HL-60 (cell line): ENCODE measurements around the gene TMEM40.
"Not testable (repeated sequence)": the region's sequence is repeated elsewhere in the genome, so short reads cannot be mapped to it uniquely, and the experiment has no call there.

Experiments used
- DNase-seq, 2 experiments: peaks; one replicate each; pipeline ENCODE4 v3.0.0-alpha.2; 2010 to 2020; ENCODE audit warnings: low read depth in 1 of 2, low spot score in 1 of 2
- H3K27ac ChIP-seq: fragments of 250-450 bp; sonication (Bioruptor Pico); replicated peaks from 2 replicates; pipeline ENCODE4 v1.5.1; 2020; ENCODE audit warnings: mild to moderate bottlenecking, moderate library complexity
- H3K27me3 ChIP-seq: fragments of 250-450 bp; sonication (Bioruptor Pico); 2 replicates; pipeline ENCODE4 v1.5.1; 2021; ENCODE audit warnings: mild to moderate bottlenecking, moderate library complexity; ENCODE audit not compliant: insufficient read depth, poor library complexity, severe bottlenecking
- H3K4me3 ChIP-seq: replicated peaks from 2 replicates; pipeline ENCODE4 v1.5.1; 2011; ENCODE audit warnings: mild to moderate bottlenecking, control low read depth, low read length; ENCODE audit not compliant: insufficient read depth
- GABPA ChIP-seq: IDR thresholded peaks from 2 replicates; pipeline ENCODE4 v1.6.1; 2012; ENCODE audit warnings: low read depth
- POLR2AphosphoS5 ChIP-seq: IDR thresholded peaks from 2 replicates; pipeline ENCODE4 v1.6.1; 2012; ENCODE audit warnings: low read depth
- SPI1 ChIP-seq: IDR thresholded peaks from 2 replicates; pipeline ENCODE4 v1.6.1; 2012; ENCODE audit warnings: low read depth, mild to moderate bottlenecking, borderline replicate concordance
- TF ChIP-seq, protein P1 (sequence below): IDR thresholded peaks from one replicate; pipeline ENCODE4 v1.5.1; 2011; ENCODE audit warnings: low read length, control low read depth, inconsistent platforms; ENCODE audit not compliant: insufficient read depth
- TF ChIP-seq, protein P2 (sequence below): IDR thresholded peaks from 2 replicates; pipeline ENCODE4 v1.6.1; 2012; ENCODE audit warnings: low read depth; ENCODE audit not compliant: insufficient replicate concordance

Gene TMEM40

DNA sequence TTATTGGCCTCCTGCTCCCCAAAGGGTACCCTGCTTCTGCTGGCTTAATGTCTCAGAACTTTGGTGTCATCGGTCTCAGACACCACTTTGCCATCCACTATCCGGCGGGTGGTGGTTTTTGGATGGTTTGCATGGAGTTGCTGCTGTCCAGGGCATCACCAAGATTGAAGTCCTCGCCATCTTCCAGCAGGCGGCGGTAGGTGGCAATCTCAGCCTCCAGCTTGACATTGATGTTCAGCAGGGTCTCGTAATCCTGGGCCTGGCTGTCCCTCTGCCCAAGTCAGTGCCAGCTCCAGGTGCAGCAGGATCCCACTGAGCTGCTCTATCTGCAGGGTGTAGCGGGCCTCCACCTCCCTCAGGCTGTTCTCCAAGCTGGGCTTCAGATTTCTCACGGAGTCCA, 28.3 kb upstream of the TMEM40 start:
- not testable (repeated sequence) for H3K27ac ChIP-seq, H3K4me3 ChIP-seq
- H3K27me3 ChIP-seq, result peaks cover 15% of the 10 kb centered on the region
- peak in 1 of 2 experiments; percentile 48 for DNase-seq
- TF ChIP-seq, protein P1, sequence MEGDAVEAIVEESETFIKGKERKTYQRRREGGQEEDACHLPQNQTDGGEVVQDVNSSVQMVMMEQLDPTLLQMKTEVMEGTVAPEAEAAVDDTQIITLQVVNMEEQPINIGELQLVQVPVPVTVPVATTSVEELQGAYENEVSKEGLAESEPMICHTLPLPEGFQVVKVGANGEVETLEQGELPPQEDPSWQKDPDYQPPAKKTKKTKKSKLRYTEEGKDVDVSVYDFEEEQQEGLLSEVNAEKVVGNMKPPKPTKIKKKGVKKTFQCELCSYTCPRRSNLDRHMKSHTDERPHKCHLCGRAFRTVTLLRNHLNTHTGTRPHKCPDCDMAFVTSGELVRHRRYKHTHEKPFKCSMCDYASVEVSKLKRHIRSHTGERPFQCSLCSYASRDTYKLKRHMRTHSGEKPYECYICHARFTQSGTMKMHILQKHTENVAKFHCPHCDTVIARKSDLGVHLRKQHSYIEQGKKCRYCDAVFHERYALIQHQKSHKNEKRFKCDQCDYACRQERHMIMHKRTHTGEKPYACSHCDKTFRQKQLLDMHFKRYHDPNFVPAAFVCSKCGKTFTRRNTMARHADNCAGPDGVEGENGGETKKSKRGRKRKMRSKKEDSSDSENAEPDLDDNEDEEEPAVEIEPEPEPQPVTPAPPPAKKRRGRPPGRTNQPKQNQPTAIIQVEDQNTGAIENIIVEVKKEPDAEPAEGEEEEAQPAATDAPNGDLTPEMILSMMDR, result peak; percentile 33

DNA sequence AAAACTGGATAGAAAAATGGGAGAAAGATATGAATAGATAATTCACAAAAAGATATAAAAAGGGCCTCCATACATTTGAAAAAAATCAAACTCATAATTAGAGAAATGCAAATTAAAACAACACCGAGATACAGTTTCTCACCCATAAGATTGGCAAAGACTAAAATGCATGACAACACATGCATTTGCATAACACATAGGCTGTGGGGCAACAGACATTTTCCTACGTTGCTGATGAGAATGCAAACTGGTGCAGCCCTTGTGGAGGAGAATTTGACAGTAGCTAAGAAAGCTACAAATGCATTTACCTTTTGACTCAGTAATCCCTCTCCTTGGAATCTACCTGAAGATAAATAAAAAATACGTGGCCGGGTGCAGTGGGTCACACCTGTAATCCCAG, 26.0 kb upstream of the TMEM40 start:
- no peak for DNase-seq
- H3K27me3 ChIP-seq, result peaks cover 15% of the 10 kb centered on the region
- TF ChIP-seq, protein P2, sequence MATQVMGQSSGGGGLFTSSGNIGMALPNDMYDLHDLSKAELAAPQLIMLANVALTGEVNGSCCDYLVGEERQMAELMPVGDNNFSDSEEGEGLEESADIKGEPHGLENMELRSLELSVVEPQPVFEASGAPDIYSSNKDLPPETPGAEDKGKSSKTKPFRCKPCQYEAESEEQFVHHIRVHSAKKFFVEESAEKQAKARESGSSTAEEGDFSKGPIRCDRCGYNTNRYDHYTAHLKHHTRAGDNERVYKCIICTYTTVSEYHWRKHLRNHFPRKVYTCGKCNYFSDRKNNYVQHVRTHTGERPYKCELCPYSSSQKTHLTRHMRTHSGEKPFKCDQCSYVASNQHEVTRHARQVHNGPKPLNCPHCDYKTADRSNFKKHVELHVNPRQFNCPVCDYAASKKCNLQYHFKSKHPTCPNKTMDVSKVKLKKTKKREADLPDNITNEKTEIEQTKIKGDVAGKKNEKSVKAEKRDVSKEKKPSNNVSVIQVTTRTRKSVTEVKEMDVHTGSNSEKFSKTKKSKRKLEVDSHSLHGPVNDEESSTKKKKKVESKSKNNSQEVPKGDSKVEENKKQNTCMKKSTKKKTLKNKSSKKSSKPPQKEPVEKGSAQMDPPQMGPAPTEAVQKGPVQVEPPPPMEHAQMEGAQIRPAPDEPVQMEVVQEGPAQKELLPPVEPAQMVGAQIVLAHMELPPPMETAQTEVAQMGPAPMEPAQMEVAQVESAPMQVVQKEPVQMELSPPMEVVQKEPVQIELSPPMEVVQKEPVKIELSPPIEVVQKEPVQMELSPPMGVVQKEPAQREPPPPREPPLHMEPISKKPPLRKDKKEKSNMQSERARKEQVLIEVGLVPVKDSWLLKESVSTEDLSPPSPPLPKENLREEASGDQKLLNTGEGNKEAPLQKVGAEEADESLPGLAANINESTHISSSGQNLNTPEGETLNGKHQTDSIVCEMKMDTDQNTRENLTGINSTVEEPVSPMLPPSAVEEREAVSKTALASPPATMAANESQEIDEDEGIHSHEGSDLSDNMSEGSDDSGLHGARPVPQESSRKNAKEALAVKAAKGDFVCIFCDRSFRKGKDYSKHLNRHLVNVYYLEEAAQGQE, result no peak
- TF ChIP-seq, protein P1, result no peak
- TF ChIP-seq SPI1, result no peak
- no peak overlapping the region for H3K4me3 ChIP-seq
- no peak overlapping the region for H3K27ac ChIP-seq

DNA sequence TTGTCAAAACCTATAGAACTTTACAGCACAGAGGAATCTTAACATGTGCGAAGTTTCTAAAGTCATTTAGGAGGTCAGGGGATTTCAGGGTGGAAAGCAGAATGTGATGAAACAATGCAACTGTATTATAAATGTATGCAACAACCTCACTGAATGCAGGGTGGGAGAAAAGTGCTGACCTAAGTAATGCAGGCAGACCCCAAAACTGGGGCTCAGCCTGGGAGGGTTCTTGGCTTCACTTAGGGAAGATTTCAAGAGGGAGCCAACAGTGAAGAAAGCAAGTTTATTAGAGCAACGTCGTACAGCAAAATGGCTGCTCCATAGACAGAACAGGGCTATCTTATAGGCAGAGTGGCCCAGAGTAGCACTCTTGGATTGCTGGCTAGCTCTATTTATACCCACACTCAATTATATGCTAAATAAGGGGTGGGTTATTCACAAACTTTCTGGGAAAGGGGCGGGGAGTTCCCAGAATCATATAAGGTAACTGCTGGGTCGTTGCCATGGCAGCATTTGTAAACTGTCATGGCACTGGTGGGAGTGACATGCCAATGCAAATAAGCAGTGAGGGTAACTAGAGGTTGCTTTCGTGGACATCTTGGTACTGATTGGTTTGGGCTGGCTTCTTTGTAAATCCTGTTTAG, 23.2 kb upstream of the TMEM40 start:
- peaks cover 15% of the 10 kb centered on the region for H3K27me3 ChIP-seq
- no peak for DNase-seq
- H3K27ac ChIP-seq, result no peak overlapping the region
- TF ChIP-seq, protein P2, result no peak
- no peak for TF ChIP-seq POLR2AphosphoS5
- TF ChIP-seq, protein P1, result no peak
- no peak for TF ChIP-seq SPI1
- no peak for TF ChIP-seq GABPA
- H3K4me3 ChIP-seq, result no peak overlapping the region

DNA sequence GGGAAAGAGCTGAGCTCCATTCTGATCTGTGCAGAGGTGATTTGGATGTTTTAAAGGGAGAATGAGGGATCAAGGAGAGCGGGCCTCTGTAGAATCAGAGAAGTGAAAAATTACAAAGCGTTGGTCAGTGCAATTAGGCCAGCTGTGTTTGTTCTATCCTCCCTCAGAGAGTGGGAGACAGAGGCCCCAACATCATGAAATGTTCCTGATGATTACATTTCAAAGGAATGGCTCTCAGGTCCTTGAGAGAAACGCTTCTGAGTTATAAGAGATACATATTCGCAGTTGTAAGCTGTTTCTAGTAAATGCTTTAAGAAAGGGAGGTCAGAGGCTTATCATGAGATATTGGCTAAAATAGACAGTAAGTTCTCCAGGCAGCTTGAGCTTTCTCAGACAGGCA, 21.7 kb upstream of the TMEM40 start:
- H3K27ac ChIP-seq, result no peak overlapping the region
- peaks cover 14% of the 10 kb centered on the region for H3K27me3 ChIP-seq
- TF ChIP-seq GABPA (no peak), SPI1 (no peak), POLR2AphosphoS5 (no peak)
- TF ChIP-seq, protein P1, result no peak
- TF ChIP-seq, protein P2, result no peak
- no peak for DNase-seq
- H3K4me3 ChIP-seq, result no peak overlapping the region
